Activated T-cell treated with anti-CD3 and anti-CD28 coated beads, Interleukin-2, amount 50 U/mL, for 4 hours (primary cell): Measurements from ENCODE around the gene ZPLD1. TPM values are rescaled to one million over a fixed set of nuclear protein-coding genes. Genes with fewer than 3 reads are reported as not detected.
A peak's percentile ranks its signal among the peaks of the same experiment; 100 is the strongest.

Source experiments
- ATAC-seq, 2 donors: fragments of 200-7000 bp; cut with Tn5 transposase; one replicate each; pipeline ENCODE4 v1.10.0; 2021
- DNase-seq: peaks from one replicate; pipeline ENCODE4 v3.0.0-alpha.2; 2020
- H3K27me3 Mint-ChIP-seq: one replicate; pipeline ENCODE4 v1.8.0; 2021; ENCODE audit warnings: low read depth, mixed read lengths
- H3K36me3 Mint-ChIP-seq: one replicate; pipeline ENCODE4 v1.8.0; 2022; ENCODE audit warnings: mixed read lengths; ENCODE audit not compliant: insufficient read depth
- H3K4me1 Mint-ChIP-seq: one replicate; pipeline ENCODE4 v1.8.0; 2021; ENCODE audit warnings: low read depth, mixed read lengths
- H3K4me3 Mint-ChIP-seq: one replicate; pipeline ENCODE4 v1.8.0; 2021; ENCODE audit warnings: mild to moderate bottlenecking, moderate library complexity, mixed read lengths
- H3K9me3 Mint-ChIP-seq: one replicate; pipeline ENCODE4 v1.8.0; 2021; ENCODE audit warnings: mixed read lengths
- total RNA-seq, 3 donors: library from RNA; stranded (reverse); gene quantifications; one replicate each; pipeline ENCODE4 v1.2.1, GENCODE V29; 2021

ZPLD1 gene
- total RNA-seq = not detected

- ATAC-seq (no peak), DNase-seq (no peak)
- H3K9me3 Mint-ChIP-seq = no peaks in the 10 kb centered on the region
- no peaks in the 10 kb centered on the region for H3K36me3 Mint-ChIP-seq
- no peak within 1 kb of the TSS for H3K4me3 Mint-ChIP-seq
- H3K27me3 Mint-ChIP-seq = peaks cover 5% of the 10 kb centered on the region
- no peaks in the 10 kb centered on the region for H3K4me1 Mint-ChIP-seq
Observed at GRCh38 chr3:102434715-102435114, at the start of gene ZPLD1. TSS of gene ZPLD1 (plus strand) at chr3:102435015. CDS start at chr3:102438488, 3,473 bp downstream.

- peaks cover 2% of the 10 kb centered on the region for H3K27me3 Mint-ChIP-seq
- ATAC-seq (no peak), DNase-seq (no peak)
- H3K36me3 Mint-ChIP-seq = no peaks in the 10 kb centered on the region
- H3K4me3 Mint-ChIP-seq = no peak overlapping the region
- no peaks in the 10 kb centered on the region for H3K4me1 Mint-ChIP-seq
- H3K9me3 Mint-ChIP-seq = no peaks in the 10 kb centered on the region
Observed at GRCh38 chr3:102390171-102390864, 44.5 kb upstream of the ZPLD1 start.

GRCh38 chr3:102390916-102391315 is 43.9 kb upstream of the ZPLD1 start:
- Mint-ChIP-seq H3K36me3 (no peaks in the 10 kb centered on the region), H3K4me3 (no peak overlapping the region), H3K4me1 (no peaks in the 10 kb centered on the region), H3K9me3 (no peaks in the 10 kb centered on the region), H3K27me3 (peaks cover 2% of the 10 kb centered on the region)
- DNase-seq (no peak), ATAC-seq (no peak)

GRCh38 chr3:102391491-102391890 is 43.3 kb upstream of the ZPLD1 start:
- no peak for ATAC-seq
- Mint-ChIP-seq H3K4me3 (no peak overlapping the region), H3K36me3 (no peaks in the 10 kb centered on the region), H3K27me3 (peaks cover 2% of the 10 kb centered on the region), H3K4me1 (no peaks in the 10 kb centered on the region), H3K9me3 (no peaks in the 10 kb centered on the region)
- no peak for DNase-seq

- no peak for ATAC-seq
- no peak for DNase-seq
- no peaks in the 10 kb centered on the region for H3K4me1 Mint-ChIP-seq
- peaks cover 5% of the 10 kb centered on the region for H3K27me3 Mint-ChIP-seq
- no peaks in the 10 kb centered on the region for H3K9me3 Mint-ChIP-seq
- no peak overlapping the region for H3K4me3 Mint-ChIP-seq
- H3K36me3 Mint-ChIP-seq = no peaks in the 10 kb centered on the region
Observed at GRCh38 chr3:102394517-102394916, 40.3 kb upstream of the ZPLD1 start.

GRCh38 chr3:102398176-102398575 is 36.6 kb upstream of the ZPLD1 start:
- DNase-seq = no peak
- Mint-ChIP-seq H3K4me1 (no peaks in the 10 kb centered on the region), H3K9me3 (no peaks in the 10 kb centered on the region), H3K27me3 (peaks cover 9% of the 10 kb centered on the region), H3K4me3 (no peak overlapping the region), H3K36me3 (no peaks in the 10 kb centered on the region)
- no peak for ATAC-seq

- Mint-ChIP-seq H3K27me3 (peaks cover 10% of the 10 kb centered on the region), H3K4me3 (no peak overlapping the region), H3K9me3 (no peaks in the 10 kb centered on the region), H3K4me1 (no peaks in the 10 kb centered on the region), H3K36me3 (no peaks in the 10 kb centered on the region)
- DNase-seq (no peak), ATAC-seq (no peak)
Observed at GRCh38 chr3:102398666-102399065, 36.1 kb upstream of the ZPLD1 start.

GRCh38 chr3:102400142-102400541 is 34.7 kb upstream of the ZPLD1 start:
- DNase-seq = no peak
- ATAC-seq = no peak
- H3K27me3 Mint-ChIP-seq = peaks cover 10% of the 10 kb centered on the region
- no peaks in the 10 kb centered on the region for H3K4me1 Mint-ChIP-seq
- no peaks in the 10 kb centered on the region for H3K36me3 Mint-ChIP-seq
- H3K9me3 Mint-ChIP-seq = no peaks in the 10 kb centered on the region
- H3K4me3 Mint-ChIP-seq = no peak overlapping the region

- peaks cover 10% of the 10 kb centered on the region for H3K27me3 Mint-ChIP-seq
- H3K9me3 Mint-ChIP-seq = no peaks in the 10 kb centered on the region
- no peaks in the 10 kb centered on the region for H3K36me3 Mint-ChIP-seq
- ATAC-seq (no peak), DNase-seq (no peak)
- no peak overlapping the region for H3K4me3 Mint-ChIP-seq
- H3K4me1 Mint-ChIP-seq = no peaks in the 10 kb centered on the region
Observed at GRCh38 chr3:102400766-102401165, 34.0 kb upstream of the ZPLD1 start.

- no peaks in the 10 kb centered on the region for H3K9me3 Mint-ChIP-seq
- H3K36me3 Mint-ChIP-seq = no peaks in the 10 kb centered on the region
- no peaks in the 10 kb centered on the region for H3K27me3 Mint-ChIP-seq
- H3K4me3 Mint-ChIP-seq = no peak overlapping the region
- H3K4me1 Mint-ChIP-seq = peaks cover 8% of the 10 kb centered on the region
- DNase-seq (no peak), ATAC-seq (no peak)
Observed at GRCh38 chr3:102410616-102411015, 24.2 kb upstream of the ZPLD1 start.

- DNase-seq = no peak
- no peak for ATAC-seq
- H3K9me3 Mint-ChIP-seq = no peaks in the 10 kb centered on the region
Observed at GRCh38 chr3:102415553-102415952, 19.3 kb upstream of the ZPLD1 start.

GRCh38 chr3:102419786-102420185 is 15.0 kb upstream of the ZPLD1 start:
- no peak for DNase-seq
- no peak for ATAC-seq
- Mint-ChIP-seq H3K4me3 (no peak overlapping the region), H3K9me3 (no peaks in the 10 kb centered on the region), H3K4me1 (peaks cover 7% of the 10 kb centered on the region), H3K27me3 (no peaks in the 10 kb centered on the region), H3K36me3 (no peaks in the 10 kb centered on the region)

More at GRCh38 chr3:102415553-102415952, 19.3 kb upstream of the ZPLD1 start:
- peak overlapping the region; percentile 37 for H3K4me3 Mint-ChIP-seq
- H3K4me1 Mint-ChIP-seq = peaks cover 9% of the 10 kb centered on the region
- no peaks in the 10 kb centered on the region for H3K27me3 Mint-ChIP-seq
- H3K36me3 Mint-ChIP-seq = no peaks in the 10 kb centered on the region

GRCh38 chr3:102441832-102442231 is 7.0 kb downstream of the ZPLD1 start:
- DNase-seq = no peak
- Mint-ChIP-seq H3K4me1 (no peaks in the 10 kb centered on the region), H3K27me3 (peaks cover 3% of the 10 kb centered on the region), H3K36me3 (no peaks in the 10 kb centered on the region), H3K4me3 (no peak overlapping the region), H3K9me3 (no peaks in the 10 kb centered on the region)
- no peak for ATAC-seq

GRCh38 chr3:102443021-102443420 is 8.2 kb downstream of the ZPLD1 start:
- no peaks in the 10 kb centered on the region for H3K9me3 Mint-ChIP-seq
- no peak overlapping the region for H3K4me3 Mint-ChIP-seq
- no peaks in the 10 kb centered on the region for H3K4me1 Mint-ChIP-seq
- no peaks in the 10 kb centered on the region for H3K36me3 Mint-ChIP-seq
- peaks cover 3% of the 10 kb centered on the region for H3K27me3 Mint-ChIP-seq
- ATAC-seq (no peak), DNase-seq (no peak)

GRCh38 chr3:102444101-102444500 is 9.3 kb downstream of the ZPLD1 start:
- Mint-ChIP-seq H3K4me1 (no peaks in the 10 kb centered on the region), H3K9me3 (no peaks in the 10 kb centered on the region), H3K4me3 (no peak overlapping the region), H3K27me3 (no peaks in the 10 kb centered on the region), H3K36me3 (no peaks in the 10 kb centered on the region)
- ATAC-seq = no peak
- DNase-seq = no peak
